D721Med (cell line): Measurements from ENCODE around the gene ARHGAP23.

Experiments
- DNase-seq: peaks from one replicate; pipeline ENCODE4 v3.0.0; 2011; ENCODE audit warnings: low spot score; ENCODE audit not compliant: insufficient read length
- FAIRE-seq: peaks from 2 replicates; lab custom pipeline; 2011; peaks lifted over from hg19 to GRCh38; lab: Jason Lieb, UNC
- CTCF ChIP-seq: IDR thresholded peaks from 2 replicates; pipeline ENCODE4 v1.5.1; 2012; ENCODE audit warnings: mild to moderate bottlenecking, control low read depth; ENCODE audit not compliant: insufficient read depth; ENCODE audit errors: missing control alignments

The ARHGAP23 gene

GRCh38 chr17:38556239-38556638 is 128.0 kb downstream of the ARHGAP23 start:
- FAIRE-seq (no peak), DNase-seq (no peak)
- TF ChIP-seq CTCF: no peak

GRCh38 chr17:38557396-38557795 is 129.1 kb downstream of the ARHGAP23 start:
- no peak for TF ChIP-seq CTCF
- DNase-seq (no peak), FAIRE-seq (no peak)

- FAIRE-seq (no peak), DNase-seq (peak; percentile 94)
- TF ChIP-seq CTCF: peak; percentile 95
Measured at GRCh38 chr17:38557836-38558727, 129.8 kb downstream of the ARHGAP23 start.

GRCh38 chr17:38558728-38559050 is 130.4 kb downstream of the ARHGAP23 start:
- FAIRE-seq: no peak
- no peak for TF ChIP-seq CTCF
- DNase-seq: no peak

GRCh38 chr17:38559051-38559879 is 131.0 kb downstream of the ARHGAP23 start:
- FAIRE-seq: no peak
- peak; percentile 92 for DNase-seq
- peak; percentile 24 for TF ChIP-seq CTCF

- FAIRE-seq (no peak), DNase-seq (no peak)
- TF ChIP-seq CTCF: no peak
Measured at GRCh38 chr17:38559880-38560230, 131.6 kb downstream of the ARHGAP23 start.
